ENCODE data around the gene TREML1. TPM values are rescaled to one million over a fixed set of nuclear protein-coding genes. Genes with fewer than 3 reads are reported as not detected.
"Not testable (repeated sequence)": the region's sequence is repeated elsewhere in the genome, so short reads cannot be mapped to it uniquely, and the experiment has no call there.

The TREML1 gene
- total and polyA plus RNA-seq, 12 donors = 0.28 to 4.7 (median 0.88) TPM; not detected in 2

- 75 to 99% (median 95%) methylated on average over 2 of the region's 2 CpGs for WGBS, 4 donors
- TF ChIP-seq CTCF (IDR thresholded peaks at IDR 0.05) (no peak), POLR2A (IDR thresholded peaks at IDR 0.05) (no peak)
- no peak for DNase-seq
- Histone ChIP-seq H3K36me3 (replicated peaks in 1 of 2) (no peaks in the 10 kb centered on the region), H3K4me3 (no peak overlapping the region), H3K27me3 (no peaks in the 10 kb centered on the region), H3K9me3 (replicated peaks in 1 of 3) (no peaks in the 10 kb centered on the region), H3K4me1 (replicated peaks in 1 of 2) (no peaks in the 10 kb centered on the region), H3K27ac (no peak overlapping the region)
- intact Hi-C loops (cut with DNase I) = no loop called here
These were observed 35.8 kb upstream of the TREML1 start for GRCh38 chr6:41189967-41190366.

GRCh38 chr6:41189046-41189445 lies 34.9 kb upstream of the TREML1 start:
- H3K27me3 ChIP-seq; H3K36me3 ChIP-seq (replicated peaks in 1 of 2); H3K4me3 ChIP-seq; H3K4me1 ChIP-seq (replicated peaks in 1 of 2); H3K9me3 ChIP-seq (replicated peaks in 1 of 3); H3K27ac ChIP-seq; intact Hi-C loops (cut with DNase I); DNase-seq: not testable (repeated sequence)

- WGBS, 4 donors = 84 to 88% (median 87%) methylated on average over 7 to 8 of the region's 8 CpGs
- no peak for DNase-seq
- H3K36me3 ChIP-seq (replicated peaks in 1 of 2) = no peaks in the 10 kb centered on the region
These were observed 34.1 kb upstream of the TREML1 start for GRCh38 chr6:41187924-41188886.

DNA sequence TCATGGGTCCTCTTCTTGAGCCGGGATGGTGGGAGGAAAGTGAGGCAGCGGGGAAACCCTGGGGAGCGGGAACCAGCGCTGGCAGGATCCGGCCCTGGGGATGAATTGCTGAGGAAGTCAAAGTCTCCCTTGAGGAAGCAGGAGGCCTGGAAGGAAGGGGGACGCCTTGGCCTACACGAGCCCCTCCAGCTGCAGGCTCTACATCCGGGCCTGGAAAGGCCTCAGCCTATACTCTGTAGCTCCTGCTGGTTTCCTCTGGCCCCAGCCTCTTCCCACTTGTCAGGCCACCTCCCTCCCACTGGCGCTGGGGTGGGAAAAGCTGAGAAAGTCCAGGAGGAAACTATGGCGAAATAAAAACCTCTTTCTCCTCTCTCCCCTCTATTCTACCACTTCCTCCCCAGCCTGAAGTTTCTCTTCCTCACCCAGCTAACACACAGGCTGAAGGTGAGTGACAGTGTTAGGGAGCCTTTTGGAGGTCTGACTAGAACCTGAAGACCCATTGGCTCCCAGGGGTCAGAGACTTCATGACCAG lies 31.9 kb upstream of the TREML1 start:
- TF ChIP-seq CTCF (IDR thresholded peaks at IDR 0.05) = no peak
- no peak for TF ChIP-seq POLR2A (IDR thresholded peaks at IDR 0.05)
- 53 to 78% (median 67%) methylated on average over 8 to 10 of the region's 10 CpGs for WGBS, 4 donors
- peak in 1 of 7 donors; percentile 4 for DNase-seq
- Histone ChIP-seq H3K36me3 (replicated peaks in 1 of 2) (no peaks in the 10 kb centered on the region), H3K4me1 (replicated peaks in 1 of 2) (no peaks in the 10 kb centered on the region), H3K4me3 (no peak overlapping the region), H3K9me3 (replicated peaks in 1 of 3) (no peaks in the 10 kb centered on the region), H3K27me3 (no peaks in the 10 kb centered on the region), H3K27ac (no peak overlapping the region)
- intact Hi-C loops (cut with DNase I) = no loop called here

More at GRCh38 chr6:41187924-41188886, 34.1 kb upstream of the TREML1 start:
- Histone ChIP-seq H3K4me3 (no peak overlapping the region), H3K27me3 (no peaks in the 10 kb centered on the region), H3K9me3 (replicated peaks in 1 of 3) (no peaks in the 10 kb centered on the region), H3K4me1 (replicated peaks in 1 of 2) (no peaks in the 10 kb centered on the region), H3K27ac (no peak overlapping the region)
- intact Hi-C loops (cut with DNase I) = no loop called here
- TF ChIP-seq CTCF (IDR thresholded peaks at IDR 0.05) = no peak
- no peak for TF ChIP-seq POLR2A (IDR thresholded peaks at IDR 0.05)
